K562 (cell line): ENCODE measurements around the gene MARS1. TPM values are rescaled to one million over a fixed set of nuclear protein-coding genes. Genes with fewer than 3 reads are reported as not detected.
A peak's percentile ranks its signal among the peaks of the same experiment; 100 is the strongest.

Experiments used
- CAMTA2 ChIP-seq: fragments of 250-450 bp; sonication (Bioruptor Pico); conservative IDR thresholded peaks from 2 replicates; pipeline ENCODE4 v1.5.1; 2022
- CREB1 ChIP-seq, 2 experiments: sonication (generic) in 1 of 2; formaldehyde crosslinking in 1 of 2; IDR thresholded peaks; 2 replicates each; pipeline versions ENCODE4 v1.6.1 to v1.8.0; 2012 to 2022; ENCODE audit warnings: inconsistent platforms in 1 of 2, mild to moderate bottlenecking in 1 of 2, missing genetic modification reagents in 1 of 2, moderate library complexity in 1 of 2
- EHMT2 ChIP-seq: fragments of 450-650 bp; IDR thresholded peaks from 2 replicates; pipeline ENCODE4 v1.6.1; 2018; ENCODE audit warnings: antibody characterized with exemption
- FOXP1 ChIP-seq: sonication (generic); formaldehyde crosslinking; IDR thresholded peaks from 2 replicates; pipeline ENCODE4 v1.8.0; 2022; ENCODE audit warnings: mild to moderate bottlenecking, missing genetic modification reagents
- HMG20A ChIP-seq: fragments of 450-650 bp; formaldehyde crosslinking; conservative IDR thresholded peaks from 2 replicates; pipeline ENCODE4 v1.4.0; 2020; ENCODE audit warnings: mild to moderate bottlenecking, mixed read lengths
- SIX5 ChIP-seq, 2 experiments: IDR thresholded peaks; 2 replicates each; pipeline ENCODE4 v1.6.1; 2011; ENCODE audit warnings: low read length in 2 of 2, borderline replicate concordance in 1 of 2, low read depth in 1 of 2, mild to moderate bottlenecking in 1 of 2, moderate library complexity in 1 of 2; ENCODE audit not compliant: insufficient read depth in 1 of 2
- XRCC5 ChIP-seq: fragments of 200-400 bp; formaldehyde crosslinking; IDR thresholded peaks from 2 replicates; pipeline ENCODE4 v1.6.1; 2017; ENCODE audit warnings: low read depth, mild to moderate bottlenecking, low read length
- ZNF12 ChIP-seq: sonication (generic); formaldehyde crosslinking; IDR thresholded peaks from 2 replicates; pipeline ENCODE4 v1.4.0; 2020; ENCODE audit warnings: mild to moderate bottlenecking, missing genetic modification reagents
- ZNF165 ChIP-seq: fragments of 250-450 bp; sonication (Bioruptor Pico); IDR thresholded peaks from 2 replicates; pipeline ENCODE4 v1.4.0; 2020; ENCODE audit warnings: borderline replicate concordance
- ZNF263 ChIP-seq: sonication (generic); formaldehyde crosslinking; IDR thresholded peaks from 2 replicates; pipeline ENCODE4 v1.8.0; 2022; ENCODE audit warnings: mild to moderate bottlenecking, missing genetic modification reagents, borderline replicate concordance
- ZNF766 ChIP-seq: fragments of 200-800 bp; sonication (Bioruptor generic); conservative IDR thresholded peaks from 2 replicates; pipeline ENCODE4 v1.6.1; 2016; ENCODE audit warnings: missing genetic modification characterization, missing compliant biosample characterization
- polyA plus RNA-seq, 8 experiments: library from polyadenylated mRNA; depleted of rRNA in 4 of 8; stranded (reverse) in 5 of 8; unstranded in 3 of 8; fragments of >200 nt; fragmentation: Nextera tagmentation in 2 of 8; fragmentation: Illumina TruSeq in 1 of 8; extraction: Ambion mirVana in 2 of 8; extraction: Trizol in 1 of 8; gene quantifications; 2 replicates each; pipeline versions ENCODE4 v1.2.1 to v1.2.3, GENCODE V29; 2011 to 2014; ENCODE audit warnings: inconsistent platforms in 1 of 8, missing spikeins in 1 of 8
- total RNA-seq, 7 experiments: library from RNA; depleted of rRNA in 6 of 7; stranded (reverse); fragments of >200 nt in 6 of 7; fragmentation: Illumina TruSeq in 2 of 7; extraction: Trizol in 2 of 7; gene quantifications; 2 replicates each; pipeline versions ENCODE4 v1.2.1 to v1.2.3, GENCODE V29; 2011 to 2021; ENCODE audit warnings: low replicate concordance in 1 of 7
- TF ChIP-seq, protein P1 (sequence below): fragments of 250-450 bp; sonication (Bioruptor Pico); IDR thresholded peaks from 2 replicates; pipeline ENCODE4 v1.4.0; 2020; ENCODE audit warnings: borderline replicate concordance
- TF ChIP-seq, protein P2 (sequence below): fragments of 250-450 bp; sonication (Bioruptor Pico); IDR thresholded peaks from 2 replicates; pipeline ENCODE4 v1.8.0; 2022; ENCODE audit warnings: moderate library complexity, mild to moderate bottlenecking, inconsistent platforms
- TF ChIP-seq, protein P3 (sequence below): fragments of 250-450 bp; sonication (Bioruptor Pico); IDR thresholded peaks from 2 replicates; pipeline ENCODE4 v1.8.0; 2021; ENCODE audit warnings: mild to moderate bottlenecking, moderate library complexity
- TF ChIP-seq, protein P4 (sequence below): fragments of 250-450 bp; sonication (Bioruptor Pico); IDR thresholded peaks from 2 replicates; pipeline ENCODE4 v1.8.0; 2022; ENCODE audit warnings: inconsistent platforms

MARS1 gene
- total and polyA plus RNA-seq, 9 of the 15 experiments (the other 6 are each of a cell fraction or from before 2014, with no cell fraction given) = 117 to 382 (median 220) TPM

DNA sequence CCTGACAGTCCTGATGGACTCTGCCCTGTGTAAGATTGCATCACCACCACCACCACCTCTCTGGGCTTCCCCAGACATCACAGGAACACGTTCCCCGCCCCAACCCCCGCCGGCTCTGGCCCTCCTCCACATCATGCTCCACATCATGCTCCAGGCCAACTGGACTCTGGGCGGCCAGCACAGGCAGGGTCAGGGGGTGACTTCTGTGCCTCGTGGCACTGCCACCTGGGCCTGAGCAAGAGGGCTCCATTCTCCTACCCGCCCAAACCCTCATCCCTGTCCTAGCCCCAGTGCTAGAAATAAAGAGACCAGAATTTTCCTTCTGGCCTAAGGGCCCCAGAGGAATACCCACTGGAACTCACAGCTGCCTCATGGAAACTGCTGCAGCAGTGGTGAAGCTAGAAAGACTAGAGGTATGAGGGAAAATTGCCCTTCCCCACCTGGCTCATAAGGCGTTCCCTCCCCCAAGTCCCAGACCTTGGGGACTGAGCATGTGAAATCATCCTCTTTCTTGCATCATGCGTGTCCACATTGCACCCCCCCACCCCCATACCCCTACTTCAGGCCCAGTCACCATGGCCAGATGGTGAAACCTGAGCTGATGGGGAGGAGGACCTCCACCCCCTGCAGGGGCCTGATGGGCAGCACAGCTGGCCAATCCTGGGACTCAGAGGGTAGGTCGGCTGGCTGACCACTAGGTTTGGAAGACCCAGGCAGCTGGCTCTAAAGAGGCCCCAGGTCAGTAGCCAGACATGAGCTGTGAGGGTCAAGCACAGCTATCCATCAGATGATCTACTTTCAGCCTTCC lies 33.1 kb upstream of the MARS1 start, which contains the start of gene INHBE (continued):
- TF ChIP-seq, protein P1, sequence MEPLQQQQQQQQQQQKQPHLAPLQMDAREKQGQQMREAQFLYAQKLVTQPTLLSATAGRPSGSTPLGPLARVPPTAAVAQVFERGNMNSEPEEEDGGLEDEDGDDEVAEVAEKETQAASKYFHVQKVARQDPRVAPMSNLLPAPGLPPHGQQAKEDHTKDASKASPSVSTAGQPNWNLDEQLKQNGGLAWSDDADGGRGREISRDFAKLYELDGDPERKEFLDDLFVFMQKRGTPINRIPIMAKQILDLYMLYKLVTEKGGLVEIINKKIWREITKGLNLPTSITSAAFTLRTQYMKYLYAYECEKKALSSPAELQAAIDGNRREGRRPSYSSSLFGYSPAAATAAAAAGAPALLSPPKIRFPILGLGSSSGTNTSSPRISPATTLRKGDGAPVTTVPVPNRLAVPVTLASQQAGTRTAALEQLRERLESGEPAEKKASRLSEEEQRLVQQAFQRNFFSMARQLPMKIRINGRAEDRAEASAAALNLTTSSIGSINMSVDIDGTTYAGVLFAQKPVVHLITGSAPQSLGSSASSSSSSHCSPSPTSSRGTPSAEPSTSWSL (CRISPR knock-in tag) = 0 out of 2 replicates have a peak, but pooled peaks have one; percentile 41
- peak; percentile 39; the same call in 1 of the 2 replicates for TF ChIP-seq ZNF165 (CRISPR knock-in tag)
- TF ChIP-seq SIX5 (IDR thresholded peaks at IDR 0.05; ENCODE audit: borderline replicate concordance in 1 of 2, insufficient read depth in 1 of 2, low read depth in 1 of 2, low read length in 2 of 2) = peak in 1 of 2 experiments; percentile 44; a peak in 1 of 4 replicates
- TF ChIP-seq, protein P2, sequence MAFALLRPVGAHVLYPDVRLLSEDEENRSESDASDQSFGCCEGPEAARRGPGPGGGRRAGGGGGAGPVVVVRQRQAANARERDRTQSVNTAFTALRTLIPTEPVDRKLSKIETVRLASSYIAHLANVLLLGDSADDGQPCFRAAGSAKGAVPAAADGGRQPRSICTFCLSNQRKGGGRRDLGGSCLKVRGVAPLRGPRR (CRISPR knock-in tag) = peak; percentile 86
- peak; percentile 80 for TF ChIP-seq ZNF766 (CRISPR knock-in tag)
- peak; percentile 10; the same call in 1 of the 2 replicates for TF ChIP-seq EHMT2
- no peak for TF ChIP-seq CREB1 (IDR thresholded peaks at IDR 0.05)
- peak; percentile 56; the same call in 1 of the 2 replicates for TF ChIP-seq CREB1 (CRISPR knock-in tag; IDR thresholded peaks at IDR 0.05)
- TF ChIP-seq ZNF12 (CRISPR knock-in tag) = no peak
- no peak for TF ChIP-seq HMG20A (CRISPR knock-in tag)
- TF ChIP-seq, protein P3, sequence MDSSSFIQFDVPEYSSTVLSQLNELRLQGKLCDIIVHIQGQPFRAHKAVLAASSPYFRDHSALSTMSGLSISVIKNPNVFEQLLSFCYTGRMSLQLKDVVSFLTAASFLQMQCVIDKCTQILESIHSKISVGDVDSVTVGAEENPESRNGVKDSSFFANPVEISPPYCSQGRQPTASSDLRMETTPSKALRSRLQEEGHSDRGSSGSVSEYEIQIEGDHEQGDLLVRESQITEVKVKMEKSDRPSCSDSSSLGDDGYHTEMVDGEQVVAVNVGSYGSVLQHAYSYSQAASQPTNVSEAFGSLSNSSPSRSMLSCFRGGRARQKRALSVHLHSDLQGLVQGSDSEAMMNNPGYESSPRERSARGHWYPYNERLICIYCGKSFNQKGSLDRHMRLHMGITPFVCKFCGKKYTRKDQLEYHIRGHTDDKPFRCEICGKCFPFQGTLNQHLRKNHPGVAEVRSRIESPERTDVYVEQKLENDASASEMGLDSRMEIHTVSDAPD = no peak
- 0 out of 2 replicates have a peak, but pooled peaks have one; percentile 8 for TF ChIP-seq ZNF263
- TF ChIP-seq CAMTA2 = no peak
- TF ChIP-seq XRCC5 = no peak
- TF ChIP-seq, protein P4, sequence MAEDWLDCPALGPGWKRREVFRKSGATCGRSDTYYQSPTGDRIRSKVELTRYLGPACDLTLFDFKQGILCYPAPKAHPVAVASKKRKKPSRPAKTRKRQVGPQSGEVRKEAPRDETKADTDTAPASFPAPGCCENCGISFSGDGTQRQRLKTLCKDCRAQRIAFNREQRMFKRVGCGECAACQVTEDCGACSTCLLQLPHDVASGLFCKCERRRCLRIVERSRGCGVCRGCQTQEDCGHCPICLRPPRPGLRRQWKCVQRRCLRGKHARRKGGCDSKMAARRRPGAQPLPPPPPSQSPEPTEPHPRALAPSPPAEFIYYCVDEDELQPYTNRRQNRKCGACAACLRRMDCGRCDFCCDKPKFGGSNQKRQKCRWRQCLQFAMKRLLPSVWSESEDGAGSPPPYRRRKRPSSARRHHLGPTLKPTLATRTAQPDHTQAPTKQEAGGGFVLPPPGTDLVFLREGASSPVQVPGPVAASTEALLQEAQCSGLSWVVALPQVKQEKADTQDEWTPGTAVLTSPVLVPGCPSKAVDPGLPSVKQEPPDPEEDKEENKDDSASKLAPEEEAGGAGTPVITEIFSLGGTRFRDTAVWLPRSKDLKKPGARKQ = no peak
- TF ChIP-seq FOXP1 (CRISPR knock-in tag) = peak; percentile 69; the same call in 1 of the 2 replicates
